ENCODE results near the gene CEP85. TPM values are rescaled to one million over a fixed set of nuclear protein-coding genes. Genes with fewer than 3 reads are reported as not detected.

CEP85 gene
- total RNA-seq, 4 donors from 2014 or later: 8.6 to 73.8 (median 13.6) TPM

GRCh38 chr1:26277719-26278118, 43.7 kb downstream of the CEP85 start:
- TF ChIP-seq POLR2AphosphoS5 (IDR thresholded peaks at IDR 0.05) (no peak), EP300 (IDR thresholded peaks at IDR 0.05; ENCODE audit: low read depth) (no peak), CTCF (IDR thresholded peaks at IDR 0.05) (no peak), POLR2A (IDR thresholded peaks at IDR 0.05) (no peak)
- Histone ChIP-seq H3K4me3 (no peak overlapping the region), H3K36me3 (no peaks in the 10 kb centered on the region), H3K4me1 (peaks cover 40 to 70% (median 56%) of the 10 kb centered on the region in 4 donors), H3K27ac (peak overlapping the region; percentile 93 to 98 (median 96)), H3K9me3 (no peaks in the 10 kb centered on the region), H3K27me3 (no peaks in the 10 kb centered on the region)
- WGBS, 2 donors (ENCODE audit: low coverage in 1 of 2): 65% methylated on average over 1 of the region's 1 CpG; no CpG with 5 or more reads in 1 of the 2 donors
- in situ Hi-C loops (cut with MboI; ENCODE audit: low pct_ligation_motif_present in 1 of 4, low pct_unique_long_range_greater_than_20kb in 1 of 4, low sequenced_read_pairs in 3 of 4): loop anchor here in 3 of 4 donors (5.0 to 10.0 kb wide), 2 partner anchors 45 to 47 kb away; no protein-coding TSS in a partner anchor
- no peak for DNase-seq
- intact Hi-C loops (cut with DNase I; ENCODE audit: low total_unique reads): loop anchor here (2.0 kb wide), 1 partner anchor 43 kb away; no protein-coding TSS in a partner anchor

- in situ Hi-C loops (cut with MboI; ENCODE audit: low pct_ligation_motif_present in 1 of 4, low pct_unique_long_range_greater_than_20kb in 1 of 4, low sequenced_read_pairs in 3 of 4): loop anchor here in 3 of 4 donors (5.0 to 10.0 kb wide), 2 partner anchors 44 to 46 kb away; no protein-coding TSS in a partner anchor
Measured at GRCh38 chr1:26278303-26278702, 44.3 kb downstream of the CEP85 start.

GRCh38 chr1:26278724-26279455, 44.9 kb downstream of the CEP85 start:
- in situ Hi-C loops (cut with MboI; ENCODE audit: low pct_ligation_motif_present in 1 of 4, low pct_unique_long_range_greater_than_20kb in 1 of 4, low sequenced_read_pairs in 3 of 4) (loop anchor here in 3 of 4 donors (5.0 to 10.0 kb wide), 2 partner anchors 43 to 46 kb away; no protein-coding TSS in a partner anchor), intact Hi-C loops (cut with DNase I; ENCODE audit: low total_unique reads) (loop anchor here (2.0 kb wide), 1 partner anchor 42 kb away; no protein-coding TSS in a partner anchor)
- H3K27me3 ChIP-seq: no peaks in the 10 kb centered on the region
- TF ChIP-seq POLR2A (IDR thresholded peaks at IDR 0.05) (peak; percentile 40), CTCF (IDR thresholded peaks at IDR 0.05) (no peak), EP300 (IDR thresholded peaks at IDR 0.05; ENCODE audit: low read depth) (peak; percentile 30), POLR2AphosphoS5 (IDR thresholded peaks at IDR 0.05) (peak in 2 of 3 donors; percentile 37 to 39)
- peaks cover 40 to 70% (median 56%) of the 10 kb centered on the region in 4 donors for H3K4me1 ChIP-seq
- peak overlapping the region; percentile 93 to 98 (median 96) for H3K27ac ChIP-seq
- H3K9me3 ChIP-seq: no peaks in the 10 kb centered on the region
- peak overlapping the region in 3 of 4 donors; percentile 71 to 85 (median 76) for H3K4me3 ChIP-seq
- DNase-seq: peak; percentile 62
- WGBS, 2 donors (ENCODE audit: low coverage in 1 of 2): 26 to 50% methylated on average over 1 to 9 of the region's 9 CpGs
- H3K36me3 ChIP-seq: no peaks in the 10 kb centered on the region

More at GRCh38 chr1:26278303-26278702, 44.3 kb downstream of the CEP85 start:
- TF ChIP-seq POLR2AphosphoS5 (IDR thresholded peaks at IDR 0.05) (peak; percentile 3 to 38 (median 16)), EP300 (IDR thresholded peaks at IDR 0.05; ENCODE audit: low read depth) (no peak), POLR2A (IDR thresholded peaks at IDR 0.05) (peak; percentile 31), CTCF (IDR thresholded peaks at IDR 0.05) (no peak)
- H3K9me3 ChIP-seq: no peaks in the 10 kb centered on the region
- peak overlapping the region; percentile 93 to 98 (median 96) for H3K27ac ChIP-seq
- 28 to 32% methylated on average over 4 of the region's 4 CpGs for WGBS, 2 donors (ENCODE audit: low coverage in 1 of 2)
- H3K27me3 ChIP-seq: no peaks in the 10 kb centered on the region
- intact Hi-C loops (cut with DNase I; ENCODE audit: low total_unique reads): loop anchor here (2.0 kb wide), 1 partner anchor 42 kb away; no protein-coding TSS in a partner anchor
- no peak overlapping the region for H3K4me3 ChIP-seq
- peak; percentile 90 for DNase-seq
- peaks cover 40 to 70% (median 56%) of the 10 kb centered on the region in 4 donors for H3K4me1 ChIP-seq
- H3K36me3 ChIP-seq: no peaks in the 10 kb centered on the region
